HG03039 (cell line): ENCODE results near the gene SFT2D1.

Source experiments
- ATAC-seq: cut with Tn5 transposase; IDR thresholded peaks from one replicate; pipeline ENCODE4 v1.9.1; 2021; ENCODE audit warnings: mild to moderate bottlenecking, moderate library complexity; ENCODE audit not compliant: unreplicated experiment

Gene SFT2D1

DNA sequence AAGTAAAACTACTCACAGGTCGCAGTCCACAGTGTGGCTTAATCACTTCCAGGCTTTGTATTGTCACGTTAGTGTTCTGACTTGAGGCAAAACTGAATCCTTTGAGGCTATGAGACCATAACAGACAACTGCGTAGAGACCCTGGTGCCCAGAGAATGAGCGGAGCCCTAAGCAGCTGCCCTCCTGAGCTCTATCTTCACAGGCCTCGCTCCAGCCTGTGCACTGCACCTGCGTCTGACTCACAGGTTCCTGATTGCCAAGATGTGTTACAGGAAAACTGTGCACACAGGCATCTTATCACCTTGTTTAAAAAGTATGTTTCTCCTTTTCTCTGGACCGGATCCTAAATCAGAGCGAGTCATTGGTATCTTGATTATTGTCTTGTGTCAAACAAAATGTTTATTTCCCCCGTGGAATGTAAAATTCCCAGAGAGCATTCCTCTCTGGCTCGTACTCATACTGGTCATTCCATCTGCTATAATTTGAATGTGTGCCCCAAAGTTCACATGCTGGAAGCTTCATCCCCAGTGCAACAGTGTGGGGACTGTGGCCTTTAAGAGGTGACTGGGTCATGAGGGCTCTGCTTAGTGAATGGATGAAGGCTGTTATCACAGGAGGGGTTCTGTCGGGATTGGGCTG, 59.8 kb downstream of the SFT2D1 start:
- ATAC-seq = no peak

DNA sequence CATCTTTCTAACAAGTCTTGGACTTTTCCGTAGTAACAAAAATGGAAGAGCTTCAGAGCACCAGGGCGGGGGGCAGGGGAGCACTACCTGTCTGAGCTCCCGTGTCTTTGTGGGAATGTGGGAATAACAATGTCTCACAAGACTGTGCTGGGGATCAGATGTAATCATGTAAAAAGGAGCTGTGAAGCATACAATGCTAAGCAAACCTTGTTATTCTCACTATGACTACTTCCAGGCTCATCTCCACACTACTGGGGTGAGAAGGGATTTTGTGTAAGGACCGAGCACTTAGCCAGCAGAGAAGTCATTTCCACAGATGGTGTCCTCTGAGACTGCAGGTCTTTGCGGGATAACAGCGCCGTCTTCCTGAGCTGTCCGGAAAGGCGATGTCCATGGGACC, 61.2 kb downstream of the SFT2D1 start:
- peak; percentile 56 for ATAC-seq

DNA sequence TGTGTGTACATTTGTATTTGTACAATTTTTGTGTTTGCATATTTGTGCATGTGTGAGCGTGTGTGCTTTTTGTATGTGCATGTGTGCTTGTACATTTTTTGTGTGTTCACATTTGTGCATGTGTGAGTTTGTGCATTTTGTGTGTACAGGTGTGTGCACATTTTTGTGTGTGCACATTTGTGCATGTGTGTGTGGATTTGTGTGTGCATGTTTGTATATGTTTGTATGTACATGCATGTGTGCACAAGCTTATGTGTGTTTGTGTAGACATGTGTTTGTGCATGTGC, 63.0 kb downstream of the SFT2D1 start:
- ATAC-seq = no peak

DNA sequence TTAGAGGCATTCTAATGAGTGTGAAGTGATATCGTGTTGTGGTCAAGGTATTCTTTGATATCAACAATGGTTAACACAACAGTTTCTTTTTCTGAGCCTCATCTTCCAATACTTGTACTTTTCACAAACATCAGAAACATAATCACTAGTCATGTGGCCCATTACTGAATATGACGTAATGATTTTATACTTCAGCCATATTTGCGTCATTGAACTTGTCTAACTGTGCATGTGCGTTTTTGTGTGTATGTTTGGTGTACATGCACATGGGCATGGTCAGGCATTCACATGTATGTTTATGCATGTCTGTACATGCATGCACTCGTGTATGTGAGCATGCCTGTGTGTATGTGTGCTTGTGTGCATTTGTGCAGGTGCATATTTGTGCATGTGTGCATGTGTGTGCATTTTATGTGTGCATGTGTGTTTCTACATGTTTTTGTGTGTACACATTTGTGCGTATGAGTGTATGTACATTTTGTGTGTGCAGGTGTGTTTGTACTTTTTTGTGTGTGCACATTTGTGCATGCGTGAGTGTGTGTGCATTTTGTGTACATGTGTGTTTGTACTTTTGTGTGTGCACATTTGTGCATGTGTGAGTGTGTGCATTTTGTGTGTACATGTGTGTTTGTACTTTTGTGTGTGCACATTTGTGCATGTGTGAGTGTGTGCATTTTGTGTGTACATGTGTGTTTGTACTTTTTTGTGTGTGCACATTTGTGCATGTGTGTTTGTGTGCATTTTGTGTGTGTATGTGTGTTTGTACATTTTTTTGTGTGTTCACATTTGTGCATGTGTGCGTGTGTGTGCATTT, 63.6 kb downstream of the SFT2D1 start:
- no peak for ATAC-seq

DNA sequence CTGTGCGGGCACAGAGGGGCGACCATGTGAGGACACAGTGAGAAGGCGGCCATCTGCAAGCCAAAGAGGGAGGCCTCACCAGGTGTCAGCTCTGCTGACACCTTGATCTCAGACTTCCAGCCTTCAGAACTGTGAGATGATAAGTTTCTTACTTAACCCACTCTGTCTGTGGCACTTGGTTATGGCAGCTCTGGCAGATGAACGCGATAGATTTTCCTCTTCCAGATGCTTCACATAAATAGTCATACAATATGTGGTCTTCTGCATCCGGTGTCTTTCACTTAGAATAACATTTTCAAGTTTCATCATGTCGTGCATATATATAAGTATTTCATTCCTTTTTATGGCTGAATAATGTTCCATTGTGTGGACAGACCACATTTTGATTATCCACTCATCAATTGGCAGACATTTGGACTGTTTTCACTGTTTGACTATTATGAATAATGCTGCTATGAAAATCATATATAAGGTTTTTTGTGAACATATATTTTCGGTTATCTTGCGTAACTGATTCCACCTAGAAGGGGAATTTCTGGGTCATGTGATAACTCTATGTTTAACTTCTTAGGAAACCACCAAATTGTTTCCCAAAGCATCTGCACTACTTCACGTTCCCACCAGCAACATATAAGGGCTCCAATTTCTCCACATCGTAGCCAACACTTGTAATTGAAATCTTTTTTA, 64.3 kb downstream of the SFT2D1 start:
- no peak for ATAC-seq

DNA sequence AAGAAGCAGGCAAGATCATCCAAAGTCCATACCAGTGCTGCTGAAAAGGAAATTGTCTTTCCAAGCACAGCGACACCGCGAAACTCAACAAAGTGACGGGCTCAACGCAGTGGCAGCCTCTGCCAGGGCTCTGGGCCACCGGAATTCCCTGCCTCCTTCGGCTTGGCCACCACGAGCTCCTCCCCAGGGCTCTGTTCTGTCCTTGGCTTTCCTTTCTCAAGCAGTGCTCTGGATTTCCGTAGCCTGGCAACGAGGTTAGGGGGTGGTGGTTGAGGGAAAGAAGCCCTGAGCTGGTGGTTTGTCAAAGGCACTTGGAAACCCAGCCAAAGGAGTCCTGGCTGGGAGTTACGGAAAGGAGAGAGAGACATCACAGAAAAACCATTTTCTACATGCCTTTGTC, 65.3 kb downstream of the SFT2D1 start:
- no peak for ATAC-seq

DNA sequence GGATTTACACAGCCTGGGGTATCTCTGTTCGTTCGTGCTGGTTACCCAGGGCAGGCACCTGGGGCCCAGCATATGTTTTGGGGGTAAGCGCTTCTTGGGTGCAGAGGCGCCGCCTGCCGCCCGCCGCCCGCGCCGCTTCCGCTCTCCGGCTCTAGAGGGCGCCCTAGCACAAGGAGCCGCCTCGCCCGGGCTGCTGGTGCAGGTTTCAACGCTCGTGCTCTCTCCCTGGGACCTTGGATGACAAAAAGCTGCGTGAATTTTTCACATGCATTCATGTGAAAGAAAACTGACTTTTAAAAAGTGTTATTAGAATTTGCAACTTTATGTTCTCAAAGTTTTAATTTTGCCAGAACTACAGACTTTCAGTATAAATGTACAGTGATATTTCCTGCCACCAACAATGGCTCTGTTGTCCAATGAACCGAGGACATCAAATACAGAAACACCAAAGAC, 66.6 kb downstream of the SFT2D1 start:
- ATAC-seq = peak; percentile 82

DNA sequence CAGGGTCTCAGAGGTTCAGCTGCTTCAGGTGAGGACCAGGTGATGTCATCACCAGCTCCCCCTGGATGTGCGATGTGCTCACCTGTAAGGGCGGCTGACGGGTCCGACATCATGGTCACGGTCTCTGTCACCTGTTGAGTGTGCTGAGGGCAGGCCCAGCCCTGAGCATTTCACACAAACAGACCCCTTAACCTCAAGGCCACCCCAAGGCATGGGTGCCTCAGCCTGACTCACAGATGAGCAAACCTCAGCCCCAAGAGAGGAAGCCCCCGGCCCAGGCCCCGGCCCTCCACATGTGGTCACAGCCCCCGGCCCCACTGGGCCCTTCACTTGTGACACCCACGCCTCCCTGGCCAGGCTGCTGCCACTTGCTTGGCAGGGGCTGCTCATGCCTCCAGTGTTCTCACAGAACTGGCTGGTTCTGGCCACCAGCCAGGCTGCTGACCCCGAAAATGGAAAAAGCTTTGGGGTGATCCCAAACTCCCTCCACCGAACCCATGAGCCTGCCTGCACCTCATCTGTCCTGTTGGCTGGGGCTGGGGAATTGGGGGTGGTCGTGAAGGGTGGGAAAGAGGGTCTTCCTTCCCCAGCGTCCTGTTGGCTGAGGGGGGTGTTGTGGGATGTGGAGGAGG, 67.5 kb downstream of the SFT2D1 start:
- ATAC-seq = no peak

DNA sequence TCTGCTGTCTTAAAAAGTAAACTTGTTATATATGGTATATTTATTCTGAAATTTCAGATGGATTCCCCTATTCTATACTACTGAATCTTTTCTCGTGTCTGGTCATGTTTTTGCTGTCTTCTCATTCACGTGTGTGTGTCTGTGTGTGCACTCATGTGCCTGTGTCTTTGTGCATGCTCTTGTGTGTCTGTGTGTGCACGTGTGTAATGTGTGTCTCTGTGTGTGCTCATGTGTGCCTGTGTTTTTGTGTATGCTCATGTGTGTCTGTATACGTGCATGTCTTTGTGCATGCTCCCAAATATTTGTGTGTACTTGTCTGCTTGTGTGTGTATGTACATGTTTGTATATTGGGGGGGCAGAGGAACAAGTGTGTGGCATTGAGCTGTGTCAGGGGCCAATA, 68.2 kb downstream of the SFT2D1 start:
- no peak for ATAC-seq

DNA sequence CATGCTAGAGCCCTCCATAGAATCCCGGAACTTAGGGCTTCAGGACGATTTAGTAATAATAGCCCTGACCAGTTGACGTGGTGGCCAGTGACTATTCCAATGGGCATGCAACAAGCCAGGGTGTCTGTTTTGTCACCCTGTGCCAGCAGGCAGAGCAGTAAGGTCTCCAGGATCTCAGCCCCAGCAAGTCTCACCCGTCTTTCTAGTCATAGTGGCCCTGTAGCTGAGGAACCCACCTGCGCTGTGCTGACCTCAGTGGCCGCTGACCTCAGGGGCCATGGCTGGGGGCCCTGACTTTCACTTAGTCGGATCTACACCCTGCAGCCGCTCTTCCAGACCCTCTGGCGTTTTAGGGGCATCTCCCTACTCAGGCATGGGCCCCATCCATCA, 71.0 kb downstream of the SFT2D1 start:
- ATAC-seq = no peak

DNA sequence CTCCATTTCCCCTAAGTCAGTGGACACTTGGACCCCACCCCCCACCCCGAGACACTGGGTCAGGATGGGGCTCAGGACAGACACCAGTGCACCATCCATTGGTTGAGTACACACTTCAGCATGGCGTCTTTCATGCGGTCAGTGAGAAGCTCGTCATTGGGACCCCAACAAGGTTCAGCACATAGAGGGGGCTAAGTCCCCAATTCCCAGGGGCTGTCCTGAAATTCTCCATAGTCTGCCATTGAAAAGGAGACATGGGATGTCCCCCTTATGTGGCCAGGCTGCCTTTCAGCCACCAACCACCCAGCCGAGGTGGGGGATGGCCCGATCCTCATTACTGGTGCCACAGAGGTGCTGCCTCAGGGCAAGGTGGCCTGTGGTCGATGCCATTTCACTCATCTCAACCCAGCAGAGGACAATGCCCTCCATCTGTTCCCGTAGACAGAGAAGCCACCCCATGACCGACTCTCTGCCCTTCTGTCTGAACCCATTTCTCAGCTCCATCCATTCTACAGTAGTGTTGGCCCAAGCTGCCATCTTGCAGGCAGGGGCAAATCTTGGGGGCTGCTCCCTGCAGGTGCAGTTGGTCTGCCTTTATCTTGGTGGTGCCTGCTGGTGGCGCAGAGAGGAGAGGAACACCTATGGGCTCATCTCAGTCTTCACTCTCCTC, 71.5 kb downstream of the SFT2D1 start:
- ATAC-seq = no peak
